T-helper 1 cell (primary cell): Measurements from ENCODE around the gene MB.
A peak's percentile ranks its signal among the peaks of the same experiment; 100 is the strongest.

Source experiments
- DNase-seq, 5 donors: peaks; one replicate each; pipeline ENCODE4 v3.0.0-alpha.2; 2012 to 2020

Gene MB

GRCh38 chr22:35593071-35593890 lies 23.8 kb downstream of the MB start:
- DNase-seq = no peak

- DNase-seq = no peak
Measured at GRCh38 chr22:35592418-35592967, 24.6 kb downstream of the MB start.

- DNase-seq = no peak
Measured at GRCh38 chr22:35591714-35592417, 25.3 kb downstream of the MB start.

GRCh38 chr22:35590634-35591295 lies 26.4 kb downstream of the MB start:
- DNase-seq = no peak

GRCh38 chr22:35589756-35590093 lies 27.4 kb downstream of the MB start:
- DNase-seq = no peak

- no peak for DNase-seq
Measured at GRCh38 chr22:35589071-35589755, 27.9 kb downstream of the MB start.

GRCh38 chr22:35587896-35588295 lies 29.2 kb downstream of the MB start:
- no peak for DNase-seq

GRCh38 chr22:35587447-35587870 lies 29.7 kb downstream of the MB start:
- DNase-seq = no peak

GRCh38 chr22:35586771-35587170 lies 30.4 kb downstream of the MB start:
- no peak for DNase-seq

GRCh38 chr22:35582861-35583670 lies 34.1 kb downstream of the MB start:
- DNase-seq = peak; percentile 17 to 47 (median 34)

GRCh38 chr22:35582218-35582860 lies 34.8 kb downstream of the MB start:
- no peak for DNase-seq

GRCh38 chr22:35581023-35581413 lies 36.1 kb downstream of the MB start:
- no peak for DNase-seq

GRCh38 chr22:35580351-35581022 lies 36.6 kb downstream of the MB start:
- no peak for DNase-seq

GRCh38 chr22:35578836-35579575 lies 38.1 kb downstream of the MB start:
- DNase-seq = no peak

GRCh38 chr22:35577799-35578659 lies 39.1 kb downstream of the MB start:
- no peak for DNase-seq

GRCh38 chr22:35576671-35577070 lies 40.5 kb downstream of the MB start:
- DNase-seq = no peak

- DNase-seq = no peak
Measured at GRCh38 chr22:35575116-35575748, 41.9 kb downstream of the MB start.

- no peak for DNase-seq
Measured at GRCh38 chr22:35572556-35572955, 44.6 kb downstream of the MB start.
